ENCODE measurements around the gene ADGRG3.

Gene ADGRG3

GRCh38 chr16:57649846-57650245, 18.3 kb upstream of the ADGRG3 start:
- in situ Hi-C loops (cut with MboI; ENCODE audit: low pct_unique_long_range_greater_than_20kb, low sequenced_read_pairs, unreplicated experiment): loop anchor here (5.0 kb wide), 1 partner anchor 63 kb away; no protein-coding TSS in a partner anchor
- TF ChIP-seq CTCF (IDR thresholded peaks at IDR 0.05; ENCODE audit: extremely low read depth, insufficient read depth, missing control alignments): no peak
- DNase-seq (ENCODE audit: low spot score): no peak

GRCh38 chr16:57651344-57652333, 16.5 kb upstream of the ADGRG3 start:
- TF ChIP-seq CTCF (IDR thresholded peaks at IDR 0.05; ENCODE audit: extremely low read depth, insufficient read depth, missing control alignments): peak; percentile 1
- DNase-seq (ENCODE audit: low spot score): no peak
- in situ Hi-C loops (cut with MboI; ENCODE audit: low pct_unique_long_range_greater_than_20kb, low sequenced_read_pairs, unreplicated experiment): no loop called here

- no peak for DNase-seq (ENCODE audit: low spot score)
- in situ Hi-C loops (cut with MboI; ENCODE audit: low pct_unique_long_range_greater_than_20kb, low sequenced_read_pairs, unreplicated experiment): no loop called here
- no peak for TF ChIP-seq CTCF (IDR thresholded peaks at IDR 0.05; ENCODE audit: extremely low read depth, insufficient read depth, missing control alignments)
These were observed 15.2 kb upstream of the ADGRG3 start for GRCh38 chr16:57652695-57653471.

GRCh38 chr16:57653936-57654335, 14.2 kb upstream of the ADGRG3 start:
- no peak for TF ChIP-seq CTCF (IDR thresholded peaks at IDR 0.05; ENCODE audit: extremely low read depth, insufficient read depth, missing control alignments)
- in situ Hi-C loops (cut with MboI; ENCODE audit: low pct_unique_long_range_greater_than_20kb, low sequenced_read_pairs, unreplicated experiment): no loop called here
- no peak for DNase-seq (ENCODE audit: low spot score)

GRCh38 chr16:57656342-57656955, 11.7 kb upstream of the ADGRG3 start:
- no peak for TF ChIP-seq CTCF (IDR thresholded peaks at IDR 0.05; ENCODE audit: extremely low read depth, insufficient read depth, missing control alignments)
- in situ Hi-C loops (cut with MboI; ENCODE audit: low pct_unique_long_range_greater_than_20kb, low sequenced_read_pairs, unreplicated experiment): no loop called here

GRCh38 chr16:57657228-57657627, 10.9 kb upstream of the ADGRG3 start:
- DNase-seq (ENCODE audit: low spot score): no peak
- TF ChIP-seq CTCF (IDR thresholded peaks at IDR 0.05; ENCODE audit: extremely low read depth, insufficient read depth, missing control alignments): no peak
- in situ Hi-C loops (cut with MboI; ENCODE audit: low pct_unique_long_range_greater_than_20kb, low sequenced_read_pairs, unreplicated experiment): no loop called here

More at GRCh38 chr16:57656342-57656955, 11.7 kb upstream of the ADGRG3 start:
- no peak for DNase-seq (ENCODE audit: low spot score)
